NCI-H1092 treated with DMSO at 0.1 percent for 48 hours (cell line): Measurements from ENCODE around the gene UNKL.
A peak's percentile ranks its signal among the peaks of the same experiment; 100 is the strongest.

Experiments
- DNase-seq: peaks from one replicate; lab custom pipeline; 2025; lab: John Stamatoyannopoulos, UW

Gene UNKL

DNA sequence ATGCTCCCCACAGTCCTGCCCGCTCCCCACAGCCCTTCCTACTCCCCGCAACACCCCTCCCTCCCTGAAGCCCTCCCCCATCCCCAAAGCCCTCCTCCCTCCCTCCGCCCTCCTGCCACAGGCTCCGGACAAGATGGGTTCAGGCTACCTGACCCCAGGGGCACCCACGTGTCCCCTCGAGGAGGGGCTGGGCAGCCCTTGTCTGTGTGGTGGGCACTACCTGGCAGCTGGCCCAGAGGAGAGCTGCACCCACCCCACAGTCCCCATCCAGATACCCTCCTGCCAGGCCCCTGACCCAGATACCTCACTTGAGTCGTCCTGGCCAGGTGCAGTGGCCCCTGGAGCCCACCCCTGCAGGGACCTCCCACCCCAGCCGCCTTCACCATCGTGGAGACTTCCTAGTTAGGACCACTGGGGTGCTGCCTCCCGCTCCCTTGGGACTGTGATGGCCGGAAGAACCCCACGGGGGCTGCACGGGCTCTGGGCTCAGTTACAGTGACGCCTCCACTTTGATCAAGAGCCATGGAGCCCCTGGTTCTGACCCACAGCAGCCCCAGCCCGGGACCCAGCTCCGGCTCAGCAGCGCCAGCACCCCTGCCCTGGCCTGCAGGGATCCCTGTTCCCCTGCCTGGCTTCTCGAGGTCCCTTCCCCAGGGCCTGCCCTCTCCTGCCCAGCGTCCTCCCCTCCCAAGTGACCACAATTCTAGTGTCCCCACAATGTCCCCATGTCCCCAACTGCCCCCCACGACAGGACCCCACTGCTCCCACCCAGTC lies 17.2 kb upstream of the UNKL start:
- DNase-seq, result no peak

DNA sequence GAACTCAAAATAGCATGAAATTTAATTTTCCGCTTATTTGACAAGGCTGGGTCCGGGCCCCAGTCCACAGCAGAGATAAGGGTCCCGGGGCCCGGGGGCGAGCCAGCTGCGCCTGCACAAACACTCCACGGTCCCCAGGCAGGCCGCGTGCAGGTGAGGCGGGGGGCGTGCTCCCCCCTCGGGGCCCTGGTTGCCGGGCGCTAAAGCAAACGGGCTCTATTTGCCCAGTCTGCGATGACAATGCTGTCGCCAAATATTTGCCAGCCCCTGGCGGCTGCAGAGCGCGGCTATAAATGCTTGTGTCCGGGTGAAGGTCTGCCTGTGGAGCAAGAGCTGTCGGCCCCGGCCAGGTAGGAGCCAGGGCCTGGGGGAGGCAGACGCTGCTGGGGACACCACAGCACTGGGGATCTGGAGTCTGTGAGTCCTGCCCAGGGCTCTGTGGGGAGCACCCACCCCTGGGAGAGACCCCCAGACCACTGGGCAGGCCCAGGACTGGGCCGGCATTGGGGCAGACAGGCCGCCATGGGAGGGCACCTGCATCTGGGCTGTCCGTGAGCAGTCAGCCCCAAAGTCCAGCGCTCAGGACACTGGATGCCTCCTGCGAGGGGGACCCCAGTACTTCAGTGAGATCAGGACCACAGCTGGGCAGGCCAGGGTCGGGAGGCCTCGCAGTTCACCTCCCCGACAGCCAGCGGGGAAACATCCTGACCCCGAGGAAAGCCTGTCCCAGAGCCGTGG lies 16.4 kb upstream of the UNKL start, which contains the start of gene PERCC1:
Gene PERCC1, plus strand, starts transcription at position 320 of the 738 bp plus-strand sequence. CDS start 1,516 bp downstream, outside the sequence.
- peak; percentile 80 for DNase-seq

DNA sequence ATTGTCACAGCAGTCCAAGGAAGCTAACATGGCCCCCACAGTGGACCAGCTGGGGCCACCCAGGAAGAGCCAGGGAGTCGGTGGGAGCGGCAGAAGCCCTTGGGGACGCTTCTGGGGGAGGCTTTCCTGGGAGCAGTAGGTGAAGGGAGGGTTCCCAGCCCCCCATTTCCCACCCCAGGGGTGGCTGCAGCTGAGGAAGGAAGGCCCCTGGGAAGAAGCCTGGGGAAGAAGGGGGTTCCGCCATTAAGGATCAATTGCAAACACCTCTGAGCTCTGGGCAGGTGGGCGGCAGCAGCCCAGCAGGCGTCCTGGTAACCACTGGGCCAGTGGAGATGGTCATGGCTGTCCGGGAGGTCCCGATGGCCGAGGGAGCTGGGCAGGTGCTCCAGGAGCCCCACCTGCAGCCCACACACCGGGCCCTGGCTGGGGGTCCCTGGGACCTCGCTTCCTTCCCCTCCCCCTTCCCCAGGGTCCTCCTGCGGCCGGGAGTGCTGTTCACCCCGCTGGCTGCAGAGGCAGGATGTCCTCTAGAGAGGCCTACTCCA lies 15.8 kb upstream of the UNKL start:
- DNase-seq, result no peak

DNA sequence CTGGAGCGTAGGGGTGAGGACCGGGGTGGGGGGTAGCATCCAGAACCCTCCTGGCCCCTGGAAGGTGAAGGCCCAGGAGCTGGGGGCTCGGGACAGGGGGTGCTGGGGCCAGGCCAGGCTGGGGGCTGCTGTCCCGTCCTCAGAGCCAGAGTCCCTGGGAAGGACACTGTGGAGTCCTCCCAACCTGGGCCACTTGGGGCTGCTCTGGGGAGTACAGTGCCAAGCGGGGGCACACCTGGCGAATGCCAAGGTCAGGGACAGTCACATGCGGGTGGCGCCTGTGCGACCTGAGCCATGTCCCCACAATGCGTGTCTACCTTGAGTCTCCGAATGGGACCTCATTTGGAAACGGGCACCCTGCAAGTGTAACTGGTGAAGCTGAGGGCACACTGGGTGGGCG lies 15.1 kb upstream of the UNKL start:
- no peak for DNase-seq

DNA sequence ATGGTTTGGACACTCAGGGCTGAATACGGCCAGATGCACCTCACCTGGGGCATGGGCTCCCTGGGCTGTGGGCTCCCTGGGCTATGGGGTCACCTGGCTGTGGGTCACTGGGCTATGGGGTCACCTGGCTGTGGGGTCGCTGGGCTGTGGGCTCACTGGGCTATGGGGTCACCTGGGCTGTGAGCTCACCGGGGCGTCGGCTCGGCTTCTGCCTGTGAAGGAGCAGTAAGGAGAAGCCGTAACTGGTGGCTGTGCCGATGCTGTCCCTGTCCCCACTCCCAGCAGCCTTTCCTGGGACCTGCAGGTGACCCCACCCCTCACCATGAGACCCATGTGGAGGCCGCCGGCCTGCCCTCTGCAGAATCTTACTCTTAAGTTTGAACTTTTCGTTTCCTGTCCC lies 14.5 kb upstream of the UNKL start:
- no peak for DNase-seq

DNA sequence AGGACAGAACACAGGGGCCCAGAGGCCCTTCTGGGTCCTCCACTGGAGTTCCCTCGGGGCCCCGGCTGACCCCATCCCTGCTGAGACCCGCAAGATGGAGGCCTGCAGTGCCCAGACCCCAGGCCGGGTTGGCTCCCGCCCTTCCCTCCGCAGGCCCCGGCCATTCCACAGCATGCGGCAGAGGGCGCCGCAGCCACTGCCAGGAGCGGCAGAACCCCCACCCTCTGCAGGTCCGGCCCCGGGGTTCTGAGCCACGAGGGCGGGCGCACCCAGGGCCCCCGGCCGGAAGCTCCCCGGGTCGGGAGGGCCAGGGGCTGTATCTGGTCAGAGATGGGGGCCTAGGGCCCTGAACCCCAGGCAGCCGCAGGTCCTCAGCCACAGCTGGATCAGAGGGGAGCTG lies 14.0 kb upstream of the UNKL start:
- DNase-seq, result no peak

DNA sequence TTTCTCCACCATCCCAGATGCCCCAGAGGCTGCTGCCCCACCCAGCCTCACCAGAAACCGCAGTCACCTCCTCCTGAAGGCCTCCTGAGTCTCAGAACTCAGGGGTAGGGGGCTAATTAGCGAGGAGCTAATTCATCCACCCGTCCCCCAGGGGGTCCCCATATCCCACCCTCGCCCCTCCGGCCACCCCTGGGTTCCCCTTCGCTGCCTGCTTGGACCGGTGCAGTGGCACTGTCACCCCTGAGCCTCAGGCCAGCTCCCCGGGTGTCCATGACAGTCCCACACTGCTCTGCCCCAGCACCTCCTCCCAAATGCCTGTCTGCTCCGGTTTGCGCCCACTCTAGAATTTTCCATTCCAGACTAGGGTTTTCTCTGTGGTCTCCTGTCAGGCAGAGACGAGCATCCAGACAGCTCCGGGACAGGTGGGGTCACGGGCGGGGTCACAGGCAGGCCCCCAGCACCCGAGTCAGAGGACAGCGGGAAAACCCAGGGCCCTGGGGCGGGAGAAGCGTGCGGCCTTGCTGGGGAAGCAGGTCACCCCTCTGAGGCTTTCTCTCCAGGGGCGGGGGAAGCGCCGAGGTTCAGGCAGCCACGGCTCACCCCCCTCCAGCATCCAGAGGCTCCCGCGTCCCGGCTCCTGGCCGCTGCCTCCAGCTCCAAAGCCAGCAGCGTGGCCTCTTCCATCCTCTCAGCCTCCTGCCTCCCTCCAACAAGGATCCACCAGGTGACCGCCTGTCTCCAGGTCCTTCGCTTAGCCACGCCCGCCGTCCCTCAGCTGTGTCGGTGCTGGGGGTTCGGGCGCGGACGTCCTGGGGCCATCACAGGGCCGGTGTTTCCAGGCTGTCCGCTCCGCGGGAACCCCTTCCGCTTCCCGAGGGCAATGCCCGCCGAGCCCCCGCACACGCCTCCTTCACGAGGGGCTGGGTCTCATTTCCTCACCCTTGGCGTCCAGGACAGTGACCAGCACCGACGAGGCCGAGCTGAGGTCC lies 13.3 kb upstream of the UNKL start:
- DNase-seq, result no peak

DNA sequence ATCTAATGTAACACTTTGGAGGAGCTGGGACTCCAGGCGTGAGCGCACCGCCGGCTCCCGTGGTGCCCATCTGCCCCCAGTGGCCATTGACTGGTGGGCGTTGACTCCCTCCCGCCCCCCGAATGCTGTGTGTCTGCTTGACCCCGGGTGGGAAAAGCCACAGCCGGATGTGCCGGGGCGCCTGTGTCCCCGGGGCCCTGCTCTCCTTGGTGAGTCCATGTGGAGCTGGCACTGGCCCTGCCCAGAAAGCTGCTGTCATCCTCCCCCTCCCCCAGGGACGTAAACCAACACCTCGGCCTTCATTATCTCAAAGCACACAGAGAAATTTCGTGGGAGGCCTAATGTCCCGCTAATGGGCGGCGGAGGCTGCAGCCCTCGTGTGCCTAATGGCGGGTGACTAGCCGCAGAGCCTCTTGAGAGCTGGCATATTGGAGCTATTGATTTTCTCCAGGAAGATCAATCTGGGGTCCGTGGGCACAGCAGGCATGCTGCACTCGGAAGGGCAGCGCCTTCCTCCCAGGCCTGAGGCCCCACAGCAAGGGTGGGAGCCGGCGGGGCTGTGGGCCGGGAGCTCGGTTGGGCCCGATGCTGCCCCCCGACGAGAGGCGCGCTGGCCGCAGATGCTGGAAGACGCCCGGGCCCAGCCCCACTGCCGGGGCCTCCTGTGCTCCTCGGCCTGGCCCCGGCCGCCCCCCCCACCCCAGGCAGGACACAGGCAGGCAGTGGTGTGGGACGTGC lies 12.4 kb upstream of the UNKL start:
- DNase-seq, result peak; percentile 90

DNA sequence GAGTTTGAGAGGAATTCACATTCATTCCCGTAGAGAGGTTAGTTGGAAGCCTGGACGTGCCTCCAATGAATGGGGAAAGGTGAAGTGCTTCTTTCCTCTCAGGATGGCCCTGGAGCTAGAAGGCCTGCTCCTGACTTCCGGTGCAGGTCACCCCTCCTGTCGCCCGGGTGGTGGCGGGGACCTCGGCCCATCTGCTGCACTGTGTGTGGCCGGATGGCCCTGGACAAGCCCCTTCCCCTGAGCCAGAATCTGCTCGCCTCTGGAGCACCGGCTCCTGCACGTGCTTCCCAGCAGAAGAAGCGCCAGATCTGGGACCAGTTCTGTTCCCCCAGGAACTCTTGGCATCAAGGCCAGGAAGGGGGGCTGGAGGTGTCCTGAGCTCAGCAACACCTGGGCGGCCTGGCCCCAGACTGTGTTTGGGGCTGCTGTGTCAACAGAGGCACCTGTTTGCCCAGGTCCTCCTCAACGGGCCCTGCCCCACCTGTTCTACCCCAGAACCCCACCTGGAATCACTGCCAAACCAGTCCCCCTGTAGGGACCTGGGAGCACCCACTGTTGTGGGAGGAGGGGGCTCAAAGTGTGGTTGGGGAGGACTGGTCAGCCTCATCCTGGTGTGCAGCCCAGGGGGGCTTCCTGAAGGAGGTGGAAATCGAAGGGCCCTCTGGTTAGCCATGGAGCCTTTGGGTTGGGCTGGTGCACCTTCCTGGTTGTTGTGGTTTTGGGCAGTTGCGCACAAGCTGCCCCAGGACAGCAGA lies 11.3 kb upstream of the UNKL start:
- DNase-seq, result no peak

DNA sequence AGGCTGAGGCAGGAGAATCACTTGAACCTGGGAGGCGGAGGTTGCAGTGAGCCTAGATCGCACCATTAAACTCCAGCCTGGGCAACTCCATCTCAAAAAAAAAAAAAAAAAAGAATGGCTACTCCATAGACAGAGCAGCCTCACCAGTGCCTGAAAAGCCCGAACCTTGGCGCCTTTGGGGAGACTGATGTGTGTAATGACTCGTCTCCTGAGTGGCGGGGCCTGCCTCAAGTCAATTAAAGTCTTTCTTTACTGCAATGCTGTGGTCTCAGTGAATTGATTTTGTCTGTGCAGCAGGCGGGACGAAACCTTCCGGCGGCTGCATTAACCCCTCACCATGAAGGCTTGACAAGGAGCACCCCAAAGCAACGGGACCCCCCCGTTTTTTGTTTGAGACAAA lies 9.5 kb upstream of the UNKL start:
- no peak for DNase-seq

DNA sequence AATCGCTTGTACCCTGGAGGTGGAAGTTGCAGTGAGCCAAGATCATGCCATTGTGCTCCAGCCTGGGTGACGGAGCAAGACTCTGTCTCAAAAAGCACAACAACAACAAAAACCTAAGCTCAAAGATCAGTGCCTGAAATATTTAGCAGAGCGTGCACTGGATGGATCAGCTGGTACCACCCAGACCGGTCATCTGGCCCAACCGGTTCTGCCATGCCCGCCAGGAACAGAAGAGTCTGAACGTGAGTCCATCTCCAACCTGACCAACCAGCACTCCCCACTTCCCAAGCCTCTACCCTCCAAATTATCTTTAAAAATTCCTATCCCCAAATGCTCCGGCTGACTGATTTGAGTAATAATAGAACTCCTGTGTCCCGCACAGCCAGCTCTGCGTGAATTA lies 7.6 kb upstream of the UNKL start:
- no peak for DNase-seq

DNA sequence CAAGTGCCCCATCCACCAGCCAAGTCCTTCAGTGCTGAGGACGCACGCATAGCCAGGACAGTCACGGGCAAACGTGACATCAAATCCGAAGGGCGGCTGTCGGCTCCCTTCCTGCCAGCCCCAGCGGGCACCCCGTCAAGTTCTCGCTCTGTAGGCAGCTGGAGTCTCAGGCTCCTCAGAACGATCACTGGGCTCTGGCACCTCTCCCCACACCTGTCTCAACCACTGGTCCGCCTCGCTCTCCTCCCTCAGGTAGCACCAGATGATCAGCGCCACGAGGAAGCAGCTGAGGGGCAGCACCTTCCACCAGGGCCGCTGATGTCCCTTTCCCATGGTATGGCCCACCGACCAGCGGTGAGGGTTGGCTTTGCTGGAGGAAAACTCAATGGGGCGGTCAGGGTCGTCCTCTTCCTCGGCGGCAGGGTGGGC lies 5.6 kb upstream of the UNKL start:
- DNase-seq, result no peak

DNA sequence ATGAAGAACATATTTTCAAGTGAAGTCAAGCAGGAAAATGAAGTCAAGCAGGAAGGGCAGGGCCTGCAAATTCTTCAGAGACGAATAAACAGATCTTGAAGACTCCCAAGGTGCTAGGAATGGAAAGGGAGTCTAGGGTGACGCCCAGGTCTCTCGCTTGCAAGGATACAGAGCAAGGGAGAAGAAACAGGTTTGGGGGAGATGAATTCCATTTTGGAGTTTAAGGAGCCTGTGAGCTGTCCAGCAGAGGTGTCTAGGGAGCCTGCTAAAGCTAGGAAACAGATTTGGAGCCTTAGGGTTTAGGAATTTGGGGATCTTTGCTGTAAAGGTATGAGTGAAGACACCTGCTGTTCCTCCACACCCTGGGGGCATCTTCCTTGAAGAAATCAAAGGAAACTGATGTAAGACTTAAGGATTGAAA lies 2.0 kb upstream of the UNKL start:
- DNase-seq, result no peak

DNA sequence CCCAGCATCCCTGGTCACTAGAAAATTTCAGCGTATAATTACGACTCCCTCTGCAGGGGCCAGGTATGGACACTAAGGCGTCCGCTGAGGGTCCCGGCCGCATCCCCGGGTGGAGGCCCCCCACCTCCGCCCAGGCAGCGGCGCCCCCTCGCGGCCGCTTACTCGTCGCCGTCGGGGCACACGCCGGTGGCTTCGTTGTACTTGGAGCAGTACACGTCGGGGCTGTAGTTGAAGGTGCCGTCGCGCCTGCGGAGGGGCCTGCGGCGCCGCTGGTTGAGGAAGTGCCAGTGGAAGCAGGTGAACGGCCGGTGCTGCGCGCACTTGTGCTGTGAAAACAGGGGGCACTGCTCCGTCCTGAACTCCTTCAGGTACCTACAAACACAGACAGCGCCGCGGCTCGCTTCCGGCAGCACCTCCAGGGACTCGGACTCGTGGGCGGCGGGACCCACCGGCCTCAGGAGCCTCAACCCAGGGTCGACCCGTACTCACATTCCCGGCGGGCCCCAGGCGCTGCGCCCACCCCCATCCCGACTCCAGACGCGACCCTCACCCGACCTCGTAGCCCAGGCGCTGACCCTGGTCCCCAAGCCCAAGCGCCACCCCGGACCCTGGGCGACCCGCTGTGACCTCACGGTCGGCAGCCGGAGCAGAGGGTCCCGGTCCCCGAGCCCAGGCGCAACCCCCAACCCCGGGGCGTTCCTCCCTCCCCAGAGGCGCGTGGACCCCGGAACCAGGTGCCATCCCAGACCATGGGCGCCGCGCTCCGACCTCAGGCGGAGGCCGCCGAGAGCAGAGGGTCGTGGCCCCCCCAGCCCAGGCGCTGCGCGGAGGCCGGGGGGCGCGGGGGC lies 596 bp downstream of the UNKL start:
- DNase-seq, result peak; percentile 35

DNA sequence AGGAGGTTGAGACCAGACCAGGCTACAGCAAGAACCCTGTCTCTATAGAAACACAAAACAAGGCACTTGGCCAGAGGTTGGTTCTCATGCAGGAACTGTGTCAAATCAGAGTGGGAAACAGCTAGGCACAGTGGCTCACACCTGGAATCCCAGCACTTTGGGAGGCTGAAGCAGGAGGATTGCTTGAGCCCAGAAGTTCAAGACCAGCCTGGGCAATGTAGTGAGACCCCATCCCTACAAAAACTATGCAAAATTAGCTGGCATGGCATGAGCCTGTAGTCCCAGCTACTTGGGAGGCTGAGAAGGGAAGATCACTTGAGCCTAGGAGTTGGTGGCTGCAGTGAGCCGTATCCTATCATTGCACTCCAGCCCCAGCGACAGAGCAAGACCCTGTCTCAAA lies 1.7 kb downstream of the UNKL start:
- no peak for DNase-seq

DNA sequence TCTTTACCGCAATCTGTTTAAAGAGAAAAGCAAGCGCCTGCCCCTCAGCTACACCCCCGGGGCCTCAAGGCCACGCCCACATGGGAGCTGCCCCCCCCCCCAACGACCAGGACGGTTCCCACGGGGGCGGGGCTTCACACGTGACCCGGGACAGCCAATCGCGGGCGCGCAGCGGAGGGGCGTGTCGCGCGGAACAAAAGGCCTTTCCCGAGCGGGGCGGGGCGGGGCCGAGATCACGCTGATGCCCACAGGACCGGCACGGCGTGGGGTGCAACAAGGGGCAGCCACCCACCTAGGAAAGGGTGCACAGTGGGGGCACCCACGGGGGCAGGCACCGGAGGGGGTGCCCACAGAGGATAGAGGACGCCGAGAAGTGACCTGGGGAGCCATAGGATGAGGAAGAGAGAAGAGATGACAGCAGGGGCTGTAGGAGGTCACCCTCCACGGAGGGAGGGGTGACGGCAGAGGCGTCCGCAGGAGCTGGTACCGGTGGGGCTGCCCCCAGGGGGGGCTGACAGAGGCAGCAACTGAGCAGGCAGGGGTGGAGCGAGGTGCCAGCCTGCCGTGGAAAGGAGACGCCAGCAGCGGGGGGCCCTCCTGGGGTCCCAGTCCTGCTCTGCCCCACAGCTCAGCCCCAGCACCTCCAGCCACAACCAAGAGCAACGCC lies 6.2 kb downstream of the UNKL start:
- peak; percentile 76 for DNase-seq

DNA sequence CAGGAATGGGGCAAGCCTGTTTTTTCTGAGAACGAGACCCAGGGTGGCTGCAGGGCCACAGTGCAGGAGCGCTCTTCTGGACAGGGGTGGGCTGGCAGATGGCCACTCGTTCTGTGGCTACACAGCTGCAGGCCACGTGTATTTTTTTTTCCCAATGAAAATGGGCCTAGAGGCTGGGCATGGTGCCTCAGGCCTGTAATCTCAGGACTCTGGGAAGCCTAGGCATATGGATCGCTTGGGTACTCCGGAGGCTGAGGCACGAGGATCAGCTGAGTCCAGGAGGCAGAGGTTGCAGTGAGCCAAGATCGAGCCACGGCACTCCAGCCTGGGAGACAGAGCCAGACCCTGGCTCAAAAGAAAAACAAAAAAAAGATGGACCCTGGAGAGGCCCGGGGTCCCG lies 6.8 kb downstream of the UNKL start:
- no peak for DNase-seq

DNA sequence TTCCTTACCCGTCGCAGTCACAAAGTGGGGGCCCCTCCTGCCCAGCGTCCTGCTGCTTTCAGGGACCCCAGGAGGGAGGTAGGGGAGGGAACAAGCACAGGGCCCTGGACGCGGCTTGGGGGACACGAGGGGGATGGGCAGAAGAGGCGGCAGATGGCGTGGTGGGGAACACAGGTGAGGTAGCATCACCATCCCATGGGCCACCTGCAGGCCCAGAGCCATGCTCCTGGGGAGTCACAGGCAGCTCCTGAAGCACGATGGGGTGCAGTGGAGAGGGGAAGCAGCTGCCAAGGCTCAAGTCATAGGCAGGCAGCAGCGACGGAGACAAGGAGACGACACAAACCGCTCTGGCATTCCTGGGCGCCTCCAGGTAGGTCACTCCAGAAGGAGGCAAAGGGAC lies 10.8 kb downstream of the UNKL start:
- no peak for DNase-seq

DNA sequence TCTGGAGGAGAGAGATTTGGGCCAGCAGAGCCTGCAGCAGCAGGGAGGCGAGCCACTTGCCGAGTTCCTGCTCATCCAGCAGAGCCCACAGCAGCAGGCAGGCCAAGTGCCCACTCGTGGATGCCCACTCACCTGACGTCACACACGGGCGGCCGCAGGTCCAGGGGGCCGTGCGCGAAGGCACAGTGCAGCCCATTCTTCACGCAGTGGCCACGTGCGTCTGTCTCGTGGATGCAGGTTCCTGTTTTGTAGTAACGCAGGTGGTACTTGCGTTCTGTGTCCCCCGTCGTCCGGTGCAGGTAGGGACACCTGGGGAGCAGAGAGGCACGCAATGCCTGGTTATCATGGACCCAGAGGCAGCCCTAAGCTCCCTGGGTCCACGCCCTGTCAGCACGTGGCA lies 11.5 kb downstream of the UNKL start:
- DNase-seq, result no peak
